G401 (cell line): ENCODE results near the gene CST6. TPM values are rescaled to one million over a fixed set of nuclear protein-coding genes. Genes with fewer than 3 reads are reported as not detected.
A peak's percentile ranks its signal among the peaks of the same experiment; 100 is the strongest.
"Not testable (repeated sequence)": the region's sequence is repeated elsewhere in the genome, so short reads cannot be mapped to it uniquely, and the experiment has no call there.

Experiments
- DNase-seq: peaks from one replicate; pipeline ENCODE4 v3.0.0-alpha.2; 2015; ENCODE audit warnings: low spot score
- in situ Hi-C: cut with HindIII; loops from 2 replicates; pipeline ENCODE4 v1.10.0; 2016; ENCODE audit warnings: low sequenced_read_pairs, mixed read lengths
- total RNA-seq: library from RNA; depleted of rRNA; stranded (reverse); fragments of >200 nt; shearing (Covaris generic); gene quantifications from 2 replicates; pipeline ENCODE4 v1.2.3, GENCODE V29; 2014

CST6 gene
- total RNA-seq, 1 experiment from 2014 or later, result not detected

GRCh38 chr11:65982824-65983588, 28.8 kb upstream of the CST6 start:
- in situ Hi-C loops, result no loop called here
- DNase-seq, result no peak

- in situ Hi-C loops, result no loop called here
Observed at GRCh38 chr11:65983589-65983987, 28.2 kb upstream of the CST6 start.

GRCh38 chr11:65987336-65987735, 24.5 kb upstream of the CST6 start:
- no peak for DNase-seq
- in situ Hi-C loops, result no loop called here

More at GRCh38 chr11:65983589-65983987, 28.2 kb upstream of the CST6 start:
- DNase-seq, result no peak

GRCh38 chr11:65988791-65989592, 22.8 kb upstream of the CST6 start:
- DNase-seq, result peak; percentile 99
- in situ Hi-C loops, result no loop called here

- DNase-seq, result peak; percentile 79
- in situ Hi-C loops, result no loop called here
Observed at GRCh38 chr11:65992056-65992455, 19.8 kb upstream of the CST6 start.

- no peak for DNase-seq
- in situ Hi-C loops, result no loop called here
Observed at GRCh38 chr11:65997286-65997685, 14.5 kb upstream of the CST6 start.

- peak; percentile 98 for DNase-seq
- in situ Hi-C loops, result no loop called here
Observed at GRCh38 chr11:66001942-66002647, 9.7 kb upstream of the CST6 start, which contains the start of the genes BANF1 and EIF1AD. BANF1 (plus strand) TSS chr11:66002503; CDS start chr11:66003251, 748 bp downstream. EIF1AD (minus strand) TSS chr11:66002157; CDS start chr11:66000389, 1,768 bp downstream.

- DNase-seq, result peak; percentile 70
- in situ Hi-C loops, result no loop called here
Observed at GRCh38 chr11:66002648-66003225, 9.1 kb upstream of the CST6 start.

GRCh38 chr11:66003291-66003690, 8.5 kb upstream of the CST6 start:
- in situ Hi-C loops, result no loop called here
- no peak for DNase-seq

- DNase-seq, result no peak
- in situ Hi-C loops, result no loop called here
Observed at GRCh38 chr11:66004186-66004585, 7.6 kb upstream of the CST6 start.

- DNase-seq, result no peak
- in situ Hi-C loops, result no loop called here
Observed at GRCh38 chr11:66006134-66006890, 5.5 kb upstream of the CST6 start.

- in situ Hi-C loops, result no loop called here
- no peak for DNase-seq
Observed at GRCh38 chr11:66006891-66007176, 5.0 kb upstream of the CST6 start.

- DNase-seq, result no peak
- in situ Hi-C loops, result no loop called here
Observed at GRCh38 chr11:66007201-66007634, 4.6 kb upstream of the CST6 start.

- DNase-seq, result no peak
- in situ Hi-C loops, result no loop called here
Observed at GRCh38 chr11:66008095-66008467, 3.7 kb upstream of the CST6 start.

- in situ Hi-C loops, result no loop called here
Observed at GRCh38 chr11:66008468-66009101, 3.2 kb upstream of the CST6 start.

GRCh38 chr11:66010036-66010435, 1.8 kb upstream of the CST6 start:
- in situ Hi-C loops, DNase-seq: not testable (repeated sequence)

More at GRCh38 chr11:66008468-66009101, 3.2 kb upstream of the CST6 start:
- no peak for DNase-seq

- in situ Hi-C loops, result no loop called here
Observed at GRCh38 chr11:66011239-66011784, 496 bp upstream of the CST6 start.

GRCh38 chr11:66012371-66012945, 650 bp downstream of the CST6 start:
- in situ Hi-C loops, result no loop called here
- no peak for DNase-seq

More at GRCh38 chr11:66011239-66011784, 496 bp upstream of the CST6 start:
- no peak for DNase-seq
